Measurements from ENCODE around the gene COLEC12.

DNA sequence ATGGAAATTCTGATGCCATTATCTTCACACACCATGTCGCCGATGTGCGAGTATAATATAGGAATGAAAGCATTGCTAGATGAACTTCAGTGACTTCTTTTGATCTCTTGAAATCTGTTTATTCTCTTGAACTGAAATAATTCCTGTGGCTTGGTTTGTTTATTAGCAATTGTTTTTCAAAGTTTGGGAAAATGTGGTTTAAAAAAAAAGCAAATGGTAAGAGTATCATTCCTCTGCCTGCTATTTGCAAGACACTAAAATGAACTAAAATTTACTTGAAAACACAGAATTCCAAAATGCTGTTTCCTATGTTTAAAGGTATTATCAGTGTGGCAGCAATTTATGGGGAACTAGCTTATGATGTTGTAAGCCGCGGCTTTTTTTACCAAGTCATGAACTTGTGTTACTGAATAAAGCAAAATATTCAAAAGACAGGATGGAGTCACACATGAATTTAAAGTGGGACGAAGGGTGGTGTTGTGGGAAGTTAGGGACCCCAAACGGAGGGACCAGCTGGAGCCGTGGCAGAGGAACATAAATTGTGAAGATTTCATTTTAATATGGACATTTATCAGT is 96.4 kb downstream of the COLEC12 start:
- TF ChIP-seq CTCF (conservative IDR thresholded peaks at IDR 0.05) = no peak
- TF ChIP-seq EZH2 (IDR thresholded peaks at IDR 0.05; ENCODE audit: low read depth) = no peak
